Stimulated activated CD4-positive, alpha-beta T cell treated with anti-CD3 and anti-CD28 coated beads, Interleukin-12 subunit alpha, Interleukin-12 subunit beta, amount 100 ng/mL, for 48 hours (primary cell): ENCODE data around the gene SLC16A8.
"Not testable (repeated sequence)": the region's sequence is repeated elsewhere in the genome, so short reads cannot be mapped to it uniquely, and the experiment has no call there.

Experiments
- DNase-seq, 3 donors: peaks; one replicate each; pipeline ENCODE4 v3.0.0-alpha.2; 2020; ENCODE audit warnings: low read depth in 2 of 3, low spot score in 1 of 3

Gene SLC16A8, protein sequence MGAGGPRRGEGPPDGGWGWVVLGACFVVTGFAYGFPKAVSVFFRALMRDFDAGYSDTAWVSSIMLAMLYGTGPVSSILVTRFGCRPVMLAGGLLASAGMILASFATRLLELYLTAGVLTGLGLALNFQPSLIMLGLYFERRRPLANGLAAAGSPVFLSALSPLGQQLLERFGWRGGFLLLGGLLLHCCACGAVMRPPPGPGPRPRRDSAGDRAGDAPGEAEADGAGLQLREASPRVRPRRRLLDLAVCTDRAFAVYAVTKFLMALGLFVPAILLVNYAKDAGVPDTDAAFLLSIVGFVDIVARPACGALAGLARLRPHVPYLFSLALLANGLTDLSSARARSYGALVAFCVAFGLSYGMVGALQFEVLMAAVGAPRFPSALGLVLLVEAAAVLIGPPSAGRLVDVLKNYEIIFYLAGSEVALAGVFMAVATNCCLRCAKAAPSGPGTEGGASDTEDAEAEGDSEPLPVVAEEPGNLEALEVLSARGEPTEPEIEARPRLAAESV

DNA sequence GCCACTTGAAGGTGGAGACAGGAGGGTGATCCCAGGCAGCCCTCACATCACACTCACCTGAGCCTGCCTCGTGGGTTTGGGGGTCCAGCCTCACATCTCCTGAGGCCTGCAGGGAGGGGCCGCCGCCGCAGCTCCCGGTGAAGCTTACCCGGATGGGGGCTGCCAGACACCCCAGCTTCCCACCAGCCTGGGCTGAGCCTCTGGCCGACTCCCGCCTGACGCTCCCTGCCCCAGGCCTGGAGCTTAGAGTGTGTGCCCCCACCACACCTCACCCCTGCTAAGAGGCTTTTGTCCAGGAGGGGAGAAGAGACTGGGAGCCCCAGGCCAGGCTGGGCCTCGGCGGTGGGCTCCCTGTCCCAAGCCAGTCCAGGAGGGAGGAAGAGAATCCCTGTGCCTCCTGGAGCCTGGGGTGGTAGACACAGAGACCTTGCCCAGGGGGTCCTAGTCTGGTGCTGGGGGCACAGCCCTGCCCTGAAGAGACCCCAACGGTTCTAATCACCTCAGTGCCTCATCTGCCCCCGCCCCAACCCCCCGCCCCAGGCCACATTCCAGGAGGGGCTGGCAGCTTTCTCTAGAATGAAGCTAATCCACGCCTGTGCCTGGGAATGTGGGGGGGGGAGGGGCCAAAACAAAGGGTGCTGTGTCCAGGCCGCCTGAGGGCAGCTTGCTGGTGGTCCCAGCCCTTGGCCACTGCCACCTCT is at the start of gene SLC16A8:
Gene SLC16A8, minus strand, starts transcription at position 254 of the 701 bp plus-strand sequence. CDS start 1,311 bp downstream, outside the sequence.
- DNase-seq: no peak

DNA sequence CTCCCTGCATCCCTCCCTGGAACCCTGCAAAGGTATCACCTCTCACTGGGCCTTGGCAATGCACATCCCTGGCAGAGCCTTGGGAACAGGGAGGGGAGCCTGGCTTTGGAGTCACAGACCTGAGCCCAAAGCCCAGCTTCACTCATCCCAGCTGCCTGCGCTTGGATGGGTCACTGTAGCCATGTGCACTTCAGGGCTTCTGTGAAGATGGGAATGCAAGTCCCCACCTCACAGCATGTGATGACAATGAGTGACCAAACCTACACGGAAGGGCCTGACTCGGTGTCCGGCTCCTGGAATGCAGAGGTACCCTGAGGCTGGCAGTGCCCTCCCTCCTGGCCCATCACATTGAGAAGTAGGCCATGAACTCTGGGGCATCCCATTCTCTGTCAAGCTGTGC is 49.3 kb upstream of the SLC16A8 start:
- DNase-seq: no peak

DNA sequence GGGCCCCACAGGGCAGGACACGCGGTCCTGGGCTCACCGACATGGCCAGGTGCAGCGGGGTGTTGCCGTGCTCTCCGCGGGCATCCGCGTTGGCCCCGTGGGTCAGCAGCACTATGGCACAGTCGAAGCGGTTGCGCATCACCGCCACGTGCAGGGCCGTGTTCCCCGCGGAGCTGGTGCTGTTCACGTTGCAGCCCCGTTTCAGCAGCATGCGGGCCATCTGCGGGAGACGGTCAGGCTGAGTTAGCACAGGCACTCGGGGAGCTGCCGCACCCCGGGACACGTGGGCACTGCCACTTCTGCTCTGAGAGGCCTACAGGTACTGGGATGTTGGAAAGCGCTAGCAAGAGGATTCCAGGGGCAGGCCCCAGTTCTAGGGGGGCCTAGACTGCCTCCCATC is 48.8 kb upstream of the SLC16A8 start:
- DNase-seq: no peak

DNA sequence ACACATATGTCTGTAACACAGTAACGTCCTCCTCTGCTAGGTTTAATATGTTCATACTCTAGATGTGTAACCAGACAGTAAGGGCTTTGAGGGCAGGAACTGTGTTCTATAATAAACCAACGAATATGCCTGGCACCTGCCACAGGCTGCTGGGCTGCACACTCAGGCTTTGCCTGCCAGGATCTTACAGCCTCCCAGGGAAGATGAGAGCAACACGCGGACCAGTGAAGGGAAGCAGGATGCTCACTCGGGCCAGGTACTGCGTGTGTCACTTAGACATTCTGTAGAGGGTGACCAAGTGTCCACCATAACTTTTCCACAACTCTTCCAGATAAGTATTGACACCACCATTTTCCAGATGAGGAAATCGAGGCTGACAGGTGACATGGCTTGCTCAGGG is 48.2 kb upstream of the SLC16A8 start:
- no peak for DNase-seq

DNA sequence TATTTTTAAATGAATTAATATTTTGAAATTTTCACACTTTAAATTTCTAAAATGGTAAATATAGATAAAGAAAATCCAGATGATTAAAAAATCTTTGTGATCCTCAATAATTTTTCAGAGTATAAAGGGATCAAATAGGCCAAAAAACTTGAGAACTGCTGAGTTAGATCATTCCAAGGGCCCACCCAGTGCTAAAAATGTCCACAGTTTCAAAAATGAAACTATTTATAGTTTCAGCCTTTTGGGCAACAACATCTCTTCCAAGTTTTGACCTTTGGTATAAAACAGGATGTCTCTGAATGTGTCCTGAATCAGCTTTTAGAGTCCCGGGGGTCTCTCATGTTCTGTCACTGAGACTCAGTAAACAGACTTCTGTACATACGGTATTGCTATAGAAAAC is 47.4 kb upstream of the SLC16A8 start:
- no peak for DNase-seq

DNA sequence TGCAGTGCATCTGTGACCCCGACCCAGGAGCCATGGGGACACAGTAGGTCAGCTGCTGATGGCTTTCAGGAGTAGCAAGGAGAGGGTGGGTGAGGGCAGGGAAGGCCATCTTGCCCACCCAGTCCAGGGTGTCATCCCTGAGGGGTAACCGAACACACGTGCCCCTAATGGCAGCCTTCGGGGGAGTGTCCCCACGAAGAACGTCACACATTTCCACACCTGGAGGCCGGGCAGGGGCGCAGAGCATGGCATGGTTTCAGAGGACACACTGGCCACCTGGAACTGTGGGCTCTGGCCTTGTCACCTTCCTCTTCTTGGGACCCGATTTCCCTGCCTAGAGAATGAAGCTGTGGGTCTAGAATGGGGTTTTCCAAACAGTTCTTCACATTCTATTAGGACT is 45.9 kb upstream of the SLC16A8 start:
- DNase-seq: no peak

DNA sequence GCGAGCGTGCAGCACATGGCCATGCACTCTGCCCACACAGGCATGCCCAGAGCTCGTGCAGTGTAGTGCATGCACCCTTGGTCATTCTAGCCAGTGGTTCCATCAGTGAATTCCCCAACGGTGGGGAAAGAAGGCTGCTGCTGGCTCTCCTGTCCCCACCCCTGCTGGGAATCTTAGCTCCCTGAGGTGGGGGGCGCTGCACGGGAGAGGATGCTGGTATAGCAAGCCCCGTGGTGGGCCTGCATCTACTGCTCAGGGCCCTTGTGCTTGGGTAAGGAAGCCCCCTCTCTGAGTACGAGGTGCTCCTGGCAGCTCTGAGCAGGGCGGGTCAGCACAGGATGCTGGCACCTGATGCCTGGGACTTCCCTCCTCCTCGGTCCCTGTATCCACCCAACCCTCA is 45.0 kb upstream of the SLC16A8 start:
- DNase-seq: no peak

DNA sequence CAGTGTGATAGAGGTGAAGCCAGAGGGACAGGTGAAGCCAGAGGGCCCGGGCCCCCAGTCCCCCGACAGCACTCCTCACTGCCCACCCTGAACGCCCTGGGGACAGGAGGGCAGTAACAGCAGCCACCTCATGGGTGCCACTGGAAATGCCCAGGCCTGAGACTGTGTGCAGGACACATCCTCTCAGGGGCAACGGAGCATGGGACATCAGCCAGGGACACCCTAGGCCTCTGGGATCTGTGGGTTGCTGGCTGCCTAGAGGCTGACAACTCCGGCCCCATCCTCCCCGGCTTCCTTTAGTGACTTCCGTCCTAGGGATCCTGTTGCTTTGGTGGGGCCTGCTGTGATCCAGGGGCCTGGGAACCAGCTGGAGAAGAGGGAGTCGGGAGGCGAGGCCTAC is 43.9 kb upstream of the SLC16A8 start:
- DNase-seq: no peak

DNA sequence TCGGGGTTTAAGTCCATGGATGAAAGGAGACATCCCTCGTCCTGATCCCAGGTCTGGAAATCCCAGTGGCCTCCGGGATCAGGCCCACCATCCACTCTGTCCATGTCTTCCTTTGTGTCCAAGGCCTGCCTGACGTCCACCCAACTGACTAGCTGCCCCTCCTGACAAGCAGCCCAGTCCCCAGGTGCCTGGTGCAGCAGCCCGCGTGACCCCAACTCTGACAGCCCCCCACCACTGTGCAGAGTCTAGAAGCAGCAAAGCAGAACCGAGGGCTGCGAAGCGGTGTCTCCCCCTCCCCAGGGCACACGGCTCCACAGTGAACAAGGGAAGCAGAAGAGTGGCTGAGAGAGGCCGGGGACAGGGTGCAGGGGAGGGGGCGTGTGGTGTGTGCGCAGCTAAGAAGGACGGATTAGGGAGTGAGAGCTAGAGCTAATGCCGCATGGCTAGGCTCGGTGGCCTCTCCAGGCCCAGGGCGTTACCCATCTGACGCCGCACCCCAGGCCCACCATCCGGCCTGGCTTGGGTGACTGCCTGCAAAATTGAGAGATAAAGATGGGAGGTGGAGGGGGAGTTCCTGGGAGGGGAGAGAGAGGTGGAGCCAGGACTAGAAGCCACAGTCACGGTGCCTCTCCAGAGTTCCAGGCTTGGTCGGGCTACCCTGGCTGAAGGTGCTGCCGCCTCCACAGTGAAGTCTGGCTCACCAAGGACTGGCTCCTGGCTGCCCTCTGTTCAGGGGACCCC is 43.1 kb upstream of the SLC16A8 start:
- no peak for DNase-seq

DNA sequence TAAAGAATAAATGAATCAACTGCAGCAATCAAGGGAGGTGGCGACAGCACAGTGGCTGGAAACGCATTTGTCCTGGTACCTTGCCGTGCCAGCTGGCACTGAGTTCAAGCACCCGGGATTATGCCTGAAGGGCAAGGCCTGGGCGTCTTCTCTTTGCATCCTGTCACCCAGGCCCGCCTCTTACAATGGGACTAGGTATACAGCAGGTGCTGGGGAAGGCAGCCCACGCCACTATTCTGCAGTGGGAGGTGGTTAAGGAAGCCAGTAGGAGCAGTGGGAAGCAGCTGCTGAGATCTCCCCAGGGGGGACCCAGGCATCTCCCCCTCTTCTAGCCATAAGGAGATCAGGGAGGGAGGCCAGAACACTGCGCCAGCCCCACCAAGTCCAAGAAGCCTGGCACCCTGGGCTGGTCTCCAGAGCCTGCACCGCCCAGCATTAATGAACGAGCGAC is 41.8 kb upstream of the SLC16A8 start:
- DNase-seq: no peak

DNA sequence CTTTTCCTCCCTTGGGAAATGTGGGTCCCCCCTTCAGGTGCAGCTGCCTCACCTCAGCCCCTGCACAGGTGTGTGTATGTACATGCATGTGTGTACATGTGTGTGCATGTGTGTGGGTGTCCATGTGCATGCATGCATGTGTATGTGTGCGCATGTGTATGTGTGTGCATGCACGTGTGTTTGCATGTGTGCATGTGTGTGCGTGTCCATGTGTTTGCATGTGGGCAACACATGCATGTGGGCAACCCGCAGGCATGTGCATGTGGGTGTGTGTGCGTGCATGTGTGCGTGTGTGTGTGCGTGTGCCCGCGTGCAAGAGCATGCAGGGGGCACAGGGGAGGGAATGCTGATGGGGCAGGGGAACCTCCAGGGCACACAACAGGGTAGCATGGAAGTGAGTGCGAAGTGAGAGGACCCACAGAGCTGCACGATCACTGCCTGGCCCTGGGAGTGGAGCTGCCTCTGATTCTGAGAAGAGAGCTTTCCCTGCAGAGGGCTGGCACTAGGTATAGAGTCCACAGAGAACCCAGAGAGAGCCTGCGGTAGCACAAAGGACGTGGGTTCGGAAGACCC is 41.1 kb upstream of the SLC16A8 start:
- DNase-seq: no peak

DNA sequence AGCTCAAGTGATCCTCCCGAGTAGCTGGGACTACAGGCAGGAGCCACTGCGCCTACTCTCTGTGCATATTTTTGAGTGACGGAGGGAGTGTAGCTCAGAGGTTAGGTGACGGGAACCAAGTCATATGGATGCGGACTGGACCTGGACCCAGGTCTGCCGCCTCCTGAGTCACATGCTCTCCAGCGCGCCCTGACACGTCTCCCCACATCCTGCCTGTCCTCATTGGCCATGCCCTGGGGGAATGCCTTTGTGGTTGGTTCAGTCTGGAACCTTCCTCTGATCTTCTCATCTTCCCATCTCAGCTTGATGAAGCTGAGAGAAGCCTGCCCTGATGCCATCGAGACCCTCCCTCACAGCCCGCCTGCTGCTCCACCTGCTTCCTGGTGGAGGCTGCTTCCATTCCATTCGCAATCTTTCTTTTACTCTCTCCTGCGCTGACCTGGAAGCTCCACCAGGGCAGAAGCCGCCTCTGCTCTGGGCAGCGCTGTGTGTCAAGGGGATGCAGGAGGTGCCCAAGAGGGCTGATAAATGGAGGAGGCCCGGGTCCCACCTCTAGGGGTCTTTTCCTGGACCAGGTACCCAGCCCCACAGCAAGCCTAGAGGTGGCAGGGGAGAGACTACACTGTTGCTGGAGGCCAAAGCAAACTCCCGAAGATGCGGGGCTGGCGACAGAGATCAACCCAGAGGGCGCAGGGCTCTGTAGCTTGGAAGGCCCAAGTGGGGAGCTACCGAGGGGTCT is 40.4 kb upstream of the SLC16A8 start:
- no peak for DNase-seq

DNA sequence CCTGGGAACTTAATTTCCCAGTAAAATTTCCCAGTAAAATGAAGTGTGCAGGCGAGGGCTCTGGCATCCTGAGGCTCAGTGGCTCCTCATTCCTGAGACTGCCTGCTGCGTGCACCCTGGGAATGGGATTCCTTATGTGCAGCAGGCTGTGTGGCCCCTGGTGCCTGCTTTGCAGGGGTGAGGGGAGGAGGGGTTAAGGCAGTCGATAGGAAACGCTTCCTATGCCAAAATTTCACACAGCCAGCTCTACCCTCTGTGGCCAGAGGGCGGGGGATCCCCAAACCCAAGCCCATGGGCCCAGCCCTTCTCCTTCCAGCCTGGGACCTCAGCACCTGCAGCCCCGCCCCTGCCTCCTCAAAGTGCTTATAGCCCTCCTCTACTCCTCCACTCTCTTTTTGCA is 38.6 kb upstream of the SLC16A8 start:
- no peak for DNase-seq

DNA sequence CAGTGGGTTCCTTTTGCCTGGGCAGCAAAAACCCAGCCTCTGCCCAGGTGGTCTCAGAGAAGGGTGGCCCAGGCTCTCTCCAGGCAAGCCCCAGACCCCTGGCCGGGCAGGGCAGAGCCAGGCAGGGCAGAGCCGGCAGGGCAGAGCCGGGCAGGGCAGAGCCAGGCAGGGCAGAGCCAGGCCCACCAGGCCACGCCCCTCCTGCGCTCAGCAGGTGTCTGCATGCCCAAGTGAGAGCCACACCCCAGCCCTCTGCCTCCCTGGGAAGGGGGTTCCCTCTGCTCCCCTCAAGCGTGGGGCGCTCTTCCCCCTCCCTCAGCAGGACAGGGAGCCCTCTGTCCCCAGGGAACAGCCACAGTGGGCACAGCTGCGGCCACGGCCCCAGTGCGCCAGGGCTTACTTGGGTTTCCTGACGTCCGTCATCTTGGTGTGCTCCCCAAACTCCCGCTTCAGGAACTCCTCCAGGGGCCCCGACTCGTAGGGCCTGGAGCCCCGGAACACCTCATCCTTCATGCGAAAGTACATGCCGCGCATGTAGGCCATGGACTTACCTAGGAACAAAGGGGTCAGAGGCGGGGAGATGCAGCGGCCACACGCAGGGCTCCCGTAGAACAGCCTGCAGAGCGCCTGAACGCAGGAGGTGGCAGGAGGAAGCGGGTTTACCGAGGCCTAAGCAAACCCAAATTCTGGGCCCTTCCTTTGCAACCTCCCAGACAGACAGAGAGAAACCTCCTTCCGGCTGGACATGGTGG is 36.6 kb upstream of the SLC16A8 start:
- DNase-seq: no peak

DNA sequence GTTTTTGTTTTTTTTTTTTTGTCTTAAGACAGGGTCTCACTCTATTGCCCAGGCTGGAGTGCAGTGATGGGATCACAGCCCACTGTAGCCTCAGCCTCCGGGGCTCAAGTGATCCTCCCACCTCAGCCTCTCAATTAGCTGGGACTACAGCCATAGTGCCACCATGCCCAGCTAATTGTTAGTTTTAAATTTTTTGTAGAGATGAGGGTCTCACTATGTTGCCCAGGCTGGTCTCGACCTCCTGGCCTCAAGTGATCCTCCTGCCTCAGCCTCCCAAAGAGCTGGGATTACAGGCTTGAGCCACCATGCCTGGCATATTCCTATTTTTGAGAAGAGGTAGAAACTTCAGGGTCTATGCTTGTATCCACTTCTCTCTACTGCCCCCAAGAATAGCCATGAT is 34.8 kb upstream of the SLC16A8 start:
- not testable (repeated sequence) for DNase-seq

DNA sequence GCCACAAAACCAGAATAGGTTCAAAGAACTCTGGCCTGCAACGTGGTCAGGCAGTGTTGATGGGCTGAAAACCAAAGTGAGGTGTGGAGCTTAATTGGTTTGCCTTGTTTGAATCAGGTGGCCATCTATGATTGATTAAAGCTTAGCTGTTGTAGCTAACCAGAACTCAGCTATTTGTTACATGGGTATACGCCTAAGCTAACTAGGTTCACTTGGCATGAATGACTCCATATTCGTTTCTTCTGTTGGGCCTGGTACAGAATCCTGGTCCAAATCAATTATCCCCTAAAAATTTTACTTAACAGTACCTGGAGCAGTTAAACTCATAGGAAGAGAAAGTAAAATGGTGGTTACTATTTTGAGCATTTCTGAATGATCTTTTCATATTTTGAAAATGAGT is 34.2 kb upstream of the SLC16A8 start:
- DNase-seq: no peak

DNA sequence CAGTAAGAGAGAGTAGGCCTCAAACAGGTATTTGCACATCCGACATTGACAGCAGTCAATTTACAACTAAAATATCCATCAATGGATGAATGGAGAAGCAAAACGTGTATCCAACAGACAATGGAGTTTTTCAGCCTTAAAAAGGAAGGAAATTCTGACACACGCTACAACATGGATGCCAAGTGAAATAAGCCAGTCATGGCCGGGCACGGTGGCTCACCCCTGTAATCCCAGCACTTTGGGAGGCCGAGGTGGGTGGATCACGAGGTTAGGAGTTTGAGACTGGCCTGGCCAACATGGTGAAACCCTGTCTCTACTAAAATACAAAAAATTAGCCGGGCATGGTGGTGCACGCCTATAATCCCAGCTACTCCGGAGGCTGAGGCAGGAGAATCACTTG is 33.6 kb upstream of the SLC16A8 start:
- not testable (repeated sequence) for DNase-seq

DNA sequence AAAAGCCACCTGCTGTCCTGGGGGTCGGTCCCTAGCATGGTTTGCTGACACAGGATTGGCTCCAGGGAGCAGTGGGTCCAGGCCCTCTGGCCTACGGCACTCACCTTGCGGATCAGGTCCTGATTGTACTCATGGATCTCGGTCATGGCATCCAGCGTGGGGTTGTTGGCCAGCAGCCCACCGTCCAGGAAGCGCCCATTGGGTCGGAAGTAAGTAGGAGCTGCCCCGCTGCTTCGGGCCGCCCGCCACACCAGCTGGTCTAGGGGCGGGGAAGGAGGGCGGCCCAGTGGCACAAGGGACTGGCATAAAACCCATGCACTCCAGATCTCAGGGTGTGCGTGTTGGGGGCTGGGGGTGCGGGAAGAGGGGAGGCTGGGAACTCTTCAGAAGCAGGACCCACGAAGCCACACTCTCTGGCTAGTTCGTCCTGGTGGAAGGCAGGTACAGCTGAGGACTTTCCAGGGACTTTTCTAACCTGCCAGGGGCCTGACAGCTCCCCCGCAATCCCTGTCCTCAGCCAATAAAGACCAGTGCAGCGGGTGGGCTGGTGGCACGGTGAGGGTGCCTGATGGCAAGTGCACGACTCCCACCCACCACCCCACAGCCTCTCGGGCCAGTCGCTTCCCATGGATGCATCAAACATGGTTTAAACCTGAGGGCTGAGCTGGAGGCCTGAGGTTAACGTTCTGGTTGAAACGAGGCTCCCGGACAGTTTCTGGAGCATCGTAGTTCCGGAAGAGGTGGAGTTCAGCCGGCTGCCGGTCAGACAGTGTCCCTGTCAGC is 31.6 kb upstream of the SLC16A8 start:
- no peak for DNase-seq
